SH-SY5Y (cell line): Measurements from ENCODE around the gene MEX3C.

Experiments
- GATA2 ChIP-seq: IDR thresholded peaks from 2 replicates; pipeline ENCODE4 v1.6.1; 2011; ENCODE audit warnings: mild to moderate bottlenecking, low read depth, low read length
- GATA3 ChIP-seq: IDR thresholded peaks from 2 replicates; pipeline ENCODE4 v1.6.1; 2011; ENCODE audit warnings: low read depth, mild to moderate bottlenecking, low read length, moderate library complexity

DNA sequence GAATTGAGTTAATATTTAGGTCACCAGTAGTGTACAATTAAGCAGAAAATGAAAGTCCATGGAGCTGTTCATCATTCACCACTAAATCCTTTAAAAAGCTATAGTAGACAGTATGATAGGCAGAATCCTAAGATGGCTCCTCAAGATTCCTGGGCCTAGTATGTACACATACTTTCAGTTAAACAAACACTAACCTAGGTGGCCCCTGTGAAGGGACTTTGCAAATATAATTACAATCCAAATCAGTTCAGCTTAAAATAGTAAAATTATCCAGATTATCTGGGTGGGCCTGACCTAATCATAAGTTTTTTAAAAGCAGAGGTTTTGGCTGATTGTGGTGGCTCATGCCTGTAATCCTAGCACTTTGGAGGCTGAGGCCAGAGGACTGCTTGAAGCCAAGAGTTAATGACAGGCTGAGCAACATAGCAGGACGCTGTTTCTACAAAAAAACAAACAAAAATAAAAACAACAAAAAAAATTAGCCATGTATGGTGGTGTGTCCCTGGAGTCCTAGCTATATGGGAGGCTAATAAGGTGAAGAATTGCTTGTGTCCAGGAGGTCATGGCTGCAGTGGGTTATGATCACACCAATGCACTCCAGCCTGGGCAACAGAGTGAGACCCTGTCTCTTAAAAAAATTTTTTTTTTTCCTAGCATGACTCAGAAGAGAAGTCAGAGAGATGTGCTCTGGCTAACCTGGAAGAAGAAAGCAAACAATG is 13.9 kb downstream of the MEX3C start:
- TF ChIP-seq GATA3 (no peak), GATA2 (no peak)
